ENCODE results near the gene GPR160.

DNA sequence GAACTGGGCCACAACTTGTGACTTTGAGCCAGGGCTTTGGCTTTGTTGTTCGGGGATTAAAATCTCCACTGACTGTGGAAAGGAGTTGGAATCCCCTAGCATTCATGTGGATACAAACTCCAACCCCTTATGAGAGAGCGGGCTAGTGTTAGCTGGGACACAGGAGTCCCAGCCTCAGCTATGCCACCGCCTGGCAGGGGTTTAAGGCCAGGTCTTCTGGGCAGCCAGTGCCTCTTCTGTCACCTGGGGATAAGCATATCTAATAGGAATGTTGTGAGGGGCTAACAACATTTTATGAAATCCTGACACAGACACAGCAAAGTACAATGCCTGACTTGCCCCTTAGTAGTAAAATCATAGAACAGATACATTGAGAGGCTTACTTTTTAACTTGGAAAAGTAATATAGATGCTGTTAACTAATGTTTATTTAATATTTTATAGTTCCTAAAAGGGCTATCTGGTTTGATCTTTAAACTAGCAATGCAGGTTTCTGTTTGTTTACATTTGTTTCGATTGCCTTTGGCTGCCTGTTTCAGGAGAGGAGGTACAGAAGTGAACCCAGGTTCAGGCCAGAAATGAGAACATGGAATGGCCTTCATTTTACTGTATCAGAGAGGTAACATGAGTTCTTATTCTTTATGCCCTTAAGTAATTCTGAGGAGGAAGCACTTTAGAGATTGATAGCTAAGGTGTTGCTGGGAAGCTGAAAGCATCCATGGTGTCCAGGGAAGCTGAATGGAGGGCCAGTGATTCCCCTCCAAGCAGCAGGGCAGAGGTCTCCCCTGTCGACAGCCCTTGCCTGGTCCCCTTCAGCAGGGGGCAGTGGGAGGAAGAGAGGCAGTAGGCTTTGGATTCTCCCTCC, 8.7 kb downstream of the GPR160 start:
- TF ChIP-seq TAF1 (IDR thresholded peaks at IDR 0.05; ENCODE audit: low read depth), result no peak
- TF ChIP-seq YY1 (IDR thresholded peaks at IDR 0.05; ENCODE audit: low read depth), result no peak
- no peak for TF ChIP-seq EGR1 (IDR thresholded peaks at IDR 0.05)
- TF ChIP-seq, protein P1, sequence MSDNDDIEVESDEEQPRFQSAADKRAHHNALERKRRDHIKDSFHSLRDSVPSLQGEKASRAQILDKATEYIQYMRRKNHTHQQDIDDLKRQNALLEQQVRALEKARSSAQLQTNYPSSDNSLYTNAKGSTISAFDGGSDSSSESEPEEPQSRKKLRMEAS (IDR thresholded peaks at IDR 0.05), result no peak
- TF ChIP-seq EP300 (IDR thresholded peaks at IDR 0.05; ENCODE audit: borderline replicate concordance), result no peak
- no peak for TF ChIP-seq NFIC (IDR thresholded peaks at IDR 0.05)
- TF ChIP-seq TEAD4 (IDR thresholded peaks at IDR 0.05), result no peak
- no peak for TF ChIP-seq FOXM1 (IDR thresholded peaks at IDR 0.05; ENCODE audit: borderline replicate concordance, low read depth)
